Measurements from ENCODE around the gene SOWAHC.

DNA sequence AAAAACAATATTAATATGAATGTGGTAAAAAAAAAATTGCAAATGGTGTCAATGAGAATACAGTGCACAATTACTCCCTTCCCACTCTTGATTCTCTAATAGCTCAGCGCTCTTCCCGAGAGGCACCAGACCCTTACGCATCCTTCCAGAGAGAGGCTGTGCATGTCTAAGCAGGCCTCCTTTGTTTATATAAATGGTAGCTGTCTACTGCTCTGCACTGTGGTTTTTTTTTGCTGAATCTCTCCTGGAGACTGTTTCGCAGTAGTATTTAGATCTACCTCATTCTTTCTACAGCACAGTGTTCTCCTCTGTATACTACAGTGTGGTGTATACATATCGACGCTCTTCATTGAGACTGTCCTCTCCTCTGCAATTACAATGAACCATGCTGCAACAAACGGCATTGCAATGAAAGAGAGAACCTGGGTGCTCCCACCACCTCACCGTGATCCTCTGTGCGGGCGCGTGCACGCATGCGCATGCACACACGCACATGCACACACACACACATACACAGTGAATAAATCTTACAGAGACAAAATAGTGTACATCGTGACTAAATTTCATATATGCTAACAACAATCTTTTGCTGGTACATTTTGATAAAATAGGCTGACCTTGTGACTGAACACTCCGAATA lies 19.8 kb upstream of the SOWAHC start:
- TF ChIP-seq HOXD1 (CRISPR knock-in tag; IDR thresholded peaks at IDR 0.05) (no peak), KLF13 (CRISPR knock-in tag; IDR thresholded peaks at IDR 0.05) (no peak), SP1 (IDR thresholded peaks at IDR 0.05) (no peak), SP1 (CRISPR knock-in tag; IDR thresholded peaks at IDR 0.05) (no peak), POLR2AphosphoS5 (IDR thresholded peaks at IDR 0.05; ENCODE audit: low read depth, low read length) (no peak), PHF5A (CRISPR knock-in tag; IDR thresholded peaks at IDR 0.05; ENCODE audit: low read depth, unreplicated experiment) (no peak), TBL1XR1 (IDR thresholded peaks at IDR 0.05; ENCODE audit: borderline replicate concordance, low read length, partially characterized antibody) (no peak), NPAS2 (CRISPR knock-in tag; IDR thresholded peaks at IDR 0.05; ENCODE audit: borderline replicate concordance) (no peak), ZNF296 (CRISPR knock-in tag; conservative IDR thresholded peaks at IDR 0.05) (no peak), RXRB (CRISPR knock-in tag; IDR thresholded peaks at IDR 0.05; ENCODE audit: borderline replicate concordance) (no peak)
- TF ChIP-seq, protein P1, sequence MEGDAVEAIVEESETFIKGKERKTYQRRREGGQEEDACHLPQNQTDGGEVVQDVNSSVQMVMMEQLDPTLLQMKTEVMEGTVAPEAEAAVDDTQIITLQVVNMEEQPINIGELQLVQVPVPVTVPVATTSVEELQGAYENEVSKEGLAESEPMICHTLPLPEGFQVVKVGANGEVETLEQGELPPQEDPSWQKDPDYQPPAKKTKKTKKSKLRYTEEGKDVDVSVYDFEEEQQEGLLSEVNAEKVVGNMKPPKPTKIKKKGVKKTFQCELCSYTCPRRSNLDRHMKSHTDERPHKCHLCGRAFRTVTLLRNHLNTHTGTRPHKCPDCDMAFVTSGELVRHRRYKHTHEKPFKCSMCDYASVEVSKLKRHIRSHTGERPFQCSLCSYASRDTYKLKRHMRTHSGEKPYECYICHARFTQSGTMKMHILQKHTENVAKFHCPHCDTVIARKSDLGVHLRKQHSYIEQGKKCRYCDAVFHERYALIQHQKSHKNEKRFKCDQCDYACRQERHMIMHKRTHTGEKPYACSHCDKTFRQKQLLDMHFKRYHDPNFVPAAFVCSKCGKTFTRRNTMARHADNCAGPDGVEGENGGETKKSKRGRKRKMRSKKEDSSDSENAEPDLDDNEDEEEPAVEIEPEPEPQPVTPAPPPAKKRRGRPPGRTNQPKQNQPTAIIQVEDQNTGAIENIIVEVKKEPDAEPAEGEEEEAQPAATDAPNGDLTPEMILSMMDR (CRISPR knock-in tag; IDR thresholded peaks at IDR 0.05): no peak
- TF ChIP-seq, protein P2, sequence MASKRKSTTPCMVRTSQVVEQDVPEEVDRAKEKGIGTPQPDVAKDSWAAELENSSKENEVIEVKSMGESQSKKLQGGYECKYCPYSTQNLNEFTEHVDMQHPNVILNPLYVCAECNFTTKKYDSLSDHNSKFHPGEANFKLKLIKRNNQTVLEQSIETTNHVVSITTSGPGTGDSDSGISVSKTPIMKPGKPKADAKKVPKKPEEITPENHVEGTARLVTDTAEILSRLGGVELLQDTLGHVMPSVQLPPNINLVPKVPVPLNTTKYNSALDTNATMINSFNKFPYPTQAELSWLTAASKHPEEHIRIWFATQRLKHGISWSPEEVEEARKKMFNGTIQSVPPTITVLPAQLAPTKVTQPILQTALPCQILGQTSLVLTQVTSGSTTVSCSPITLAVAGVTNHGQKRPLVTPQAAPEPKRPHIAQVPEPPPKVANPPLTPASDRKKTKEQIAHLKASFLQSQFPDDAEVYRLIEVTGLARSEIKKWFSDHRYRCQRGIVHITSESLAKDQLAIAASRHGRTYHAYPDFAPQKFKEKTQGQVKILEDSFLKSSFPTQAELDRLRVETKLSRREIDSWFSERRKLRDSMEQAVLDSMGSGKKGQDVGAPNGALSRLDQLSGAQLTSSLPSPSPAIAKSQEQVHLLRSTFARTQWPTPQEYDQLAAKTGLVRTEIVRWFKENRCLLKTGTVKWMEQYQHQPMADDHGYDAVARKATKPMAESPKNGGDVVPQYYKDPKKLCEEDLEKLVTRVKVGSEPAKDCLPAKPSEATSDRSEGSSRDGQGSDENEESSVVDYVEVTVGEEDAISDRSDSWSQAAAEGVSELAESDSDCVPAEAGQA (IDR thresholded peaks at IDR 0.05; ENCODE audit: low read depth): no peak
- TF ChIP-seq, protein P2 (CRISPR knock-in tag; IDR thresholded peaks at IDR 0.05; ENCODE audit: borderline replicate concordance): no peak
- TF ChIP-seq, protein P3, sequence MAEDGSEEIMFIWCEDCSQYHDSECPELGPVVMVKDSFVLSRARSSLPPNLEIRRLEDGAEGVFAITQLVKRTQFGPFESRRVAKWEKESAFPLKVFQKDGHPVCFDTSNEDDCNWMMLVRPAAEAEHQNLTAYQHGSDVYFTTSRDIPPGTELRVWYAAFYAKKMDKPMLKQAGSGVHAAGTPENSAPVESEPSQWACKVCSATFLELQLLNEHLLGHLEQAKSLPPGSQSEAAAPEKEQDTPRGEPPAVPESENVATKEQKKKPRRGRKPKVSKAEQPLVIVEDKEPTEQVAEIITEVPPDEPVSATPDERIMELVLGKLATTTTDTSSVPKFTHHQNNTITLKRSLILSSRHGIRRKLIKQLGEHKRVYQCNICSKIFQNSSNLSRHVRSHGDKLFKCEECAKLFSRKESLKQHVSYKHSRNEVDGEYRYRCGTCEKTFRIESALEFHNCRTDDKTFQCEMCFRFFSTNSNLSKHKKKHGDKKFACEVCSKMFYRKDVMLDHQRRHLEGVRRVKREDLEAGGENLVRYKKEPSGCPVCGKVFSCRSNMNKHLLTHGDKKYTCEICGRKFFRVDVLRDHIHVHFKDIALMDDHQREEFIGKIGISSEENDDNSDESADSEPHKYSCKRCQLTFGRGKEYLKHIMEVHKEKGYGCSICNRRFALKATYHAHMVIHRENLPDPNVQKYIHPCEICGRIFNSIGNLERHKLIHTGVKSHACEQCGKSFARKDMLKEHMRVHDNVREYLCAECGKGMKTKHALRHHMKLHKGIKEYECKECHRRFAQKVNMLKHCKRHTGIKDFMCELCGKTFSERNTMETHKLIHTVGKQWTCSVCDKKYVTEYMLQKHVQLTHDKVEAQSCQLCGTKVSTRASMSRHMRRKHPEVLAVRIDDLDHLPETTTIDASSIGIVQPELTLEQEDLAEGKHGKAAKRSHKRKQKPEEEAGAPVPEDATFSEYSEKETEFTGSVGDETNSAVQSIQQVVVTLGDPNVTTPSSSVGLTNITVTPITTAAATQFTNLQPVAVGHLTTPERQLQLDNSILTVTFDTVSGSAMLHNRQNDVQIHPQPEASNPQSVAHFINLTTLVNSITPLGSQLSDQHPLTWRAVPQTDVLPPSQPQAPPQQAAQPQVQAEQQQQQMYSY (CRISPR knock-in tag; IDR thresholded peaks at IDR 0.05): no peak
